GM04503 (cell line): ENCODE measurements around the gene CCDC83.
A peak's percentile ranks its signal among the peaks of the same experiment; 100 is the strongest.
"Not testable (repeated sequence)": the region's sequence is repeated elsewhere in the genome, so short reads cannot be mapped to it uniquely, and the experiment has no call there.

Experiments
- DNase-seq: peaks from one replicate; pipeline ENCODE4 v3.0.0-alpha.2; 2012; ENCODE audit warnings: low read depth

Gene CCDC83

DNA sequence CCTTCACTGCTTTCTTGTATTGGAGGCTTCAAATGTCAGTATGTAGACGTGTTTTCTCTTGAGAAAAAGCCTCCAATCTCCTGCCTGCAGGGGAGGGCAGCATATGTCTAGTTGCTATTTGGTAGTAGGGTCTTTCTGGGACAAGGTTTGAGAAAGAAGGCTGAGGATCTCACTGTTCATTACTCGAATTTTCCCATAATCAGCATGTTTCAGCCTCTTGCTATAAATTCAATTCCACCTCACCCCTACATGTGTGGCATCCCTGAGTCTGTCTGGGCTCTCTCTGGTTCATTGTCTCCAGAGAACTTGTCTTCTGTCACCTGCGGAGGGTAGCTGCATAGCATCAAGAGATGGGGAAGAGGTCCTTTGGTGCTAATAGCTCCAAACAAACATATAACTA lies 19.5 kb upstream of the CCDC83 start:
- no peak for DNase-seq

DNA sequence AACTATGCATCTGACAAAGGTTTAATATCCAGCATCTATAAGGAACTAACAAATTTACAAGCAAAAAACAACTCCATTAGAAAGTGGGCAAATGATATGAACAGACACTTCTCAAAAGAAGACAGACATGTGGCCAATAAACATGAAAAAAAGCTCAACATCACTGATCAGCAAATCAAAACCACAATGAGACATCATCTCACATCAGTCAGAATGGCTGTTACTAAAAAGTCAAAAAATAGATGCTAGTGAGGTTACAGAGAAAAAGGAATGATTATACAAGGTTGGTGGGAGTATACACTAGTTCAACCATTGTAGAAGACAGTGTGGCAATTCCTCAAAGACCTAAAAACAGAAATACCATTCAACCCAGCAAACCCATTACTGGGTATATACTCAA lies 14.3 kb upstream of the CCDC83 start:
- DNase-seq = not testable (repeated sequence)

DNA sequence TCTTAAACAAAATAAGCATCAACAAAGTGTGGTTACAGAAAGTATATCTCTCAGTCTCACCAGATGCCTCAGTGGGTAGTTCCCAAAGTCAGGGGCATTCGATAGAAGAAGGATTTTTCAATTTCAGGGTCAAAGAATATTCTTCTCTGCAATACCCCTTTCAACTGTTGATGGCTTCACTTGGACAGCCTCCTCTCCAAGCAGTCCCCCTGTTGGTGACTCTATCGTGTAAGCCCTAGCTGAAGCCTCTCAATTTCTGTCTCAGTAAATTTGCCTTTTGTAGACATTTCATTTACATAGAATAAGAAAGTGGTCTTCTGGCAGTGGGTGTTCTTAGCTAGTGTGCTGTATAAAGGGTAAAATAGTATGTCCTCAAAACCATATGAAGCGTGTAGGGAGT lies 11.3 kb upstream of the CCDC83 start:
- no peak for DNase-seq

DNA sequence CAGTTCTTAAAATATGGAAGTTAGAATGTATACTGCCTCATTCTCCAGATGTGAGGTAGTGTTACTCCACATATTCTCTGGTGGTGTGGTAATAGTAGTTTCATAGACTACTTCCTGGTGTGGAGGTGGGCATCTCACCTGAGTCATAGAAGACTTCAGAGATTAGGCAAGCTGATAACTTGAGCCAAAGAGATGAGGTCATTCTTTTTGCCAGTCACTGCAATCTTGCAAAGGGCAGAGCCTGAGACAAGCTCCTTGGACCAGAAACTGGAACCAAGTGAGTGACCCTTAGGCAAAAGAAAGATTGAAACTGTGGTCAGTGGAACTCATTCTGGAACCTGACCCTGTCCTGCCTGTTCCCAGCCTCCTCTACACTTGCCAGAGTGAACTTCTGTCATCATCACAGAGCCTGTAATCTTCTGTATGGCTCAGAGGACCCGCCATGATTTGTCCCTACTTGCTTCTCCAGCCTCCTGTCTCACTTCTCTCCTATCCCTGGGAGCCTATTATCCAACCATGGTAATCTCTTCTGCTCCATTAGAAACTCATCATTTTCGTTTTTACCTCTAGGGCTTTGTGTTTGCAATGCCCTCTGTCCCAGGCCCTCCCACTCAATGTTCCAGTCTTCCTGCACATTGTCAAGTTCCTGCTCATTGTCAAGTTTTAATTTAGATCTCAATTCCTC lies 10.6 kb upstream of the CCDC83 start:
- no peak for DNase-seq

DNA sequence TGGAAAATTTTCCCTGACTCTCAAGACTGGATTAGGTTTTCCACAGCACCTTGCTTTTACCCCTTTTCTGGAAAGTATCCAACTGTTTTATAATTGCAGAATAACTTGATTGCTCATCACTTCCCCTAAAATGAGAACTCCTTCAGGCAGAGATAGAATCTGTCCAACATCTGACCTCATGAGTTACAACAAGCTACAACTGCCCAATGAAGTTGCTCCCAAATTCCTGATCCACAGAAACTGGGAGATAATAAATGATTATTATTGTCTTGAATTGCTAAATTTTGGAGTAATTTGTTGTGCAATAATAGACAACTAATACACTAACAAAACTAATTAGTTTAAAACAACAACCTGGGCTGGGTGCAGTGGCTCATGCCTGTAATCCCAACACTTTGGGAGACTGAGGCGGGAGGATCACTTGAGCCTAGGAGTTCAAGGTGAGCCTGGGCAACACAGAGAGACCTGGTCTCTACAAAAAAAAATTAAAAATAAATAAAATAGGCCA lies 10.0 kb upstream of the CCDC83 start:
- DNase-seq = no peak

DNA sequence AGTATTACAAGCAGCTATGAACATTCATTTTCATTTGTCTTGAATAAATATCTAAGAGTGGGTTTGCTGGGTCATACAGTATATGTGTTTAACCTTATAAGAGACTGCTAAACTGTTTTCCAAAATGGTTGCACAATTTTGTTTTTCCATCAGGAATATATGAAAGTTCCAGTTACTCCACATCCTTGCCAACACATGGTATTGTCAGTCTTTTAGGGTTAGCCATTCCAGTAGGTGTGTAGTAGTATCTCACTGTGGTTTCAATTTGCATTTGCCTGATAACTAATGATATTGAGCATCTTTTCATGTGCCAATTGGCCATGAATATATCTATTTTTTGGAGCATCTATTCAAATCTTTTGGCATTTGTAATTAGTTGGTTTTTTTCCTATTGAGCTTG lies 7.7 kb upstream of the CCDC83 start:
- no peak for DNase-seq

DNA sequence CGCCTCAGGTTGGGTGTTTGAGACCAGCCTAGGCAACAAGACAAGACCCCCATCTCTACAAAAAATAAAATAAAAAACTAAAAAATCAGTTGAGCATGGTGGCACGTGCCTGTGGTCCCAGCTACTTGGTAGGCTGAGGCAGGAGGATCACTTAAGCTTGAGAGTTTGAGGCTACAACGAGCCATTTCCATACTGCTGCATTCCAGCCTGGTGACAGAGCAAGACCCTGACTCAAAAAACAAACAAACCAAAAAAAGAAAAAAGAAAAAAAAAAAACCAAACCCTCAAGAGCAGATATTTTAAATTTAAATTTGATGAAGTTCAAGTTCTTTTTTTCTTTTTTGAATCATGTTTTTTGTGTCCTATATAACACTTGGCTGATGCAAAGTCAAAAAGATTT lies 7.2 kb upstream of the CCDC83 start:
- DNase-seq = no peak

DNA sequence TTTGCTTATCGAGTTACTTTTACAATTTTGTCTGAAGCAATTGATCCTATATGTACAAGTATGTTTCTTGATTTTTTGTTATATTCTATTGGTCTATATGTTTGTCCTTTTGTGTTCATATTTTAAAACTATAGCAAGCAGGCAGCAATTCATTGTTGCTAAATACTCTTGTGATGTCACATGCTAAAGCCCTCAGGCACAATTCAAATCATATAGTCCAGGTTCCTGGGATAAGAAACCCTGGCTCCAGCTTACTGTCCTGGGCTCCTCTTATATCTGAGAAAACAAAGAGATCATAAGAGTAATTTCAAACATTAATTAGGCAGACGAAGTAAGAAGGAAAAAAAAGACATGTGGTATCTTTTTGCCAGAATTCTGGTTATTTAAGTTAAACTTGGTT lies 6.6 kb upstream of the CCDC83 start:
- no peak for DNase-seq

DNA sequence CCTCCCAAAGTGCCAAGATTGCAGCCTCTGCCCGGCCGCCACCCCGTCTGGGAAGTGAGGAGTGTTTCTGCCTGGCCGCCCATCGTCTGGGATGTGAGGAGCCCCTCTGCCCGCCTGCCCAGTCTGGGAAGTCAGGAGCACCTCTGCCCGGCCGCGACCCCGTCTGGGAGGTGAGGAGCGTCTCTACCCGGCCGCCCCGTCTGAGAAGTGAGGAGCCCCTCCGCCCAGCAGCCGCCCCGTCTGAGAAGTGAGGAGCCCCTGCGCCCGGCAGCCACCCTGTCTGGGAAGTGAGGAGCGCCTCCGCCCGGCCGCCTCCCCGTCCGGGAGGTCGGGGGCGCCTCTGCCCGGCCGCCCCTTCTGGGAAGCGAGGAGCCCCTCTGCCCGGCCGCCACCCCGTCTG lies 2.4 kb upstream of the CCDC83 start:
- DNase-seq = not testable (repeated sequence)

DNA sequence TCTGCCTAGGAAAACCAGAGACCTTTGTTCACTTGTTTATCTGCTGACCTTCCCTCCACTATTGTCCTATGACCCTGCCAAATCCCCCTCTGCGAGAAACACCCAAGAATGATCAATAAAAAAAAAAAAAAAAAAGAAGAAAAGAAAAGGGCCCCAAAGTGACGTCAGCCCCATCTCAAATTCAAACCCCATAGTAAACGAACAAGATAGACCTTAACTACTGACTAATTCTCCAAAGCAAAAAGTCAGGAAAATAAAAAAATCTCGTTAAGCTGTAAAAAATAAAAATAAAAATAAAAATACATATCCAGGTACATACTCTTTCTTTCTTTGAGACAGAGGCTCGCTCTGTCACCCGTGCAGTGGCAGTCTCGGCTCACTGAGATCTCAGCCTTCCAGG lies 1.6 kb upstream of the CCDC83 start:
- DNase-seq = not testable (repeated sequence)

DNA sequence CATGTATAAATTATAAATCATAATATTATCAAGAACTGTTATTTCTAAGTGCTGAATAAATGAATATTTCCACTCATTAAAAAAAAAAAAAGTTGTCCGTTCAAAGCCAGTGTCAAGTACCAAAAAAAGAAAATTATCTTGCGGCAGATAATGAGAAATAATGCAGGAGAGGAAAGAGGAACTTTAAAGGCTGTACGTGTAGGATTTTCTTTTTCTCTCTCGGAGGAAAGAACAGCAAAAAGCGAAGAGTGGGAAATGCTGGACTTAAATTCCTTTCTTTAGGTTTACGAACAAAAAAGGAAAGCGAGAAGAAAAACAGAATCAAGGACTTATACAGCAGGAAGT lies 999 bp upstream of the CCDC83 start:
- DNase-seq = no peak

DNA sequence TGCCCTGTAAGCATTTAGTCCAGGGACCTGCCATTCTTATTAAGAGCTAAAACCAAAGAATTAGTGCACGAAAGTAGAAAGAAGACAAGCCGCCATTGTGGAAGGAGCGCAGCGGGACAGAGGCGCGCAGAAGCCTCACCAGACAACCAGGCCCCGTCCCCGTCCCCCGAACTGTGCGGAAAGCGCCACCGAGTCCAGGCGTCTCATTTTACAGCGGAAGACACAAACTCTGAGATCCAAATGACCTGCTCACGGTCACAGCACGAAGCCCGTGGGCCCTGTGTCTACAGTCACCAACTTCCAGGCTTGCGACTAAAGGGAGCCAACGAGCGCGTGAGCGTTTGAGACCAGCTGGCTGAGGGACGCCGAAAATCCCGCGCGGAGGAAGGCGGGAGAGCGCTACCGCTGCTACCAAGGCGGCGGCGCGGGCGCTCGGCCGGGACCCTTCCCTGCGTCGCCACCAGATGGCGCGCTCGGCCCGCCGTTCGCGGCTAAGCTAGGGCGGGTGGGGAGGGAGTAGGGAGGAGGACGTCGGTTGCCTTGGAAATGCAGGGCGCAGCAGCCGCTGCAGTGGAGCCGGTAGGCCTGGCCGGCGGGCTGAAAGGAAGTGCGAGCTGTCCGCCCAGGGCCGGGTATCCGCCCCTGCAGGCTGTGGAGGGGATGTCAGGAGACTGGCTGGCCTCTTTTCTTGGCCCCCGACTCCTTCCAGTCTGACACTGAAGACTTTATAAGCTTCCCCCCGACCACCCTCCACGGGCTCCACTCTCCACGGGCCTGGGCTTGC lies 434 bp upstream of the CCDC83 start:
- DNase-seq = no peak

DNA sequence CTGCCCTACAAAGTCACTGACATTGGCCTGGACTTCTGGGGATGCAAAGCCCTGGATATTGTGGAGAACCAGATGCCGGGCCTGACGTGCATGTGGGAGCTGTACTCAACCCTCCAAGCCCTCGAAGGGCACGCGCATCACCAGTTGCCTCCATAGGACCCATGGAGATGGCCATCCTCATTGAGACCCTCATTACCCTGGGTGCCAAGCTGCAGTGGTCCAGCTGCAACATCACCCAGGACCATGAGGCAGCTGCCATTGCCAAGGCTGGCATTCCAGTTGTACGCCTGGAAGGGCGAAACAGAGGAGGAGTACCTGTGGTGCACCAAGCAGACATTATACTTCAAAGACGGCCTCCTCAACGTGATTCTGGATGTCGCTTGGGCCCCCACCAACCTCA lies 1.9 kb downstream of the CCDC83 start:
- DNase-seq = no peak

DNA sequence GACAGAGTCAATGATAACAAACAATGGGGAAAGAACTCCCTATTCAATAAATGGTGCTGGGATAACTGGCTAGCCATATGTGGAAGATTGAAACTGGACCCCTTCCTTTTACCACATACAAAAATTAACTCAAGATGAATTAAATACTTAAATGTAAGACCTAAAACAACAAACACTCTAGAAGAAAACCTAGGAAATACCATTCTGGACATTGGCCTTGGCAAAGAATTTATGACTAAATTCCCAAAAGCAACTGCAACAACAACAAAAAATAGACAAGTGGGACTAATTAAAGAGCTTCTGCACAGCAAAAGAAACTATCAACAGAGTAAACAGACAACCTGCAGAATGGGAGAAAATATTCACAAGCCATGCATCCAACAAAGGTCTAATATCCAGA lies 4.4 kb downstream of the CCDC83 start:
- not testable (repeated sequence) for DNase-seq

DNA sequence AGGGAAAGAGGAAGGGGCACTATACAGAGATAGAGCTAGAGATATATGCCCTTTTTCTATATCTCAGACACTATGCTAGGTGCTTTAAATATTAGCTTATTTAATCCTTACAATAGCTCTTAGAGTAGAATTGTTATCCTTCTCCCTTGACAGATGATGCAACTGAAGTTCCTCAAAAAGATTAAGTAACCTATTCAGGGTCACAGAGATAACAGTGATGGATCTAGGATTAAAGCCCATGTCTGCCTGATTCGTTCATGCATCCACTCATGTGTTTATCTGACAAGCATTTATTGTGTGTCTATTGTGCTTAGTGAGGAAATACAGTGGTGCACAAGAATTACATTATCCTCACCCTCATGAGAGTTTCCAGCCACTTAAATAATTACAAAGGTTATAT lies 8.7 kb downstream of the CCDC83 start:
- no peak for DNase-seq

DNA sequence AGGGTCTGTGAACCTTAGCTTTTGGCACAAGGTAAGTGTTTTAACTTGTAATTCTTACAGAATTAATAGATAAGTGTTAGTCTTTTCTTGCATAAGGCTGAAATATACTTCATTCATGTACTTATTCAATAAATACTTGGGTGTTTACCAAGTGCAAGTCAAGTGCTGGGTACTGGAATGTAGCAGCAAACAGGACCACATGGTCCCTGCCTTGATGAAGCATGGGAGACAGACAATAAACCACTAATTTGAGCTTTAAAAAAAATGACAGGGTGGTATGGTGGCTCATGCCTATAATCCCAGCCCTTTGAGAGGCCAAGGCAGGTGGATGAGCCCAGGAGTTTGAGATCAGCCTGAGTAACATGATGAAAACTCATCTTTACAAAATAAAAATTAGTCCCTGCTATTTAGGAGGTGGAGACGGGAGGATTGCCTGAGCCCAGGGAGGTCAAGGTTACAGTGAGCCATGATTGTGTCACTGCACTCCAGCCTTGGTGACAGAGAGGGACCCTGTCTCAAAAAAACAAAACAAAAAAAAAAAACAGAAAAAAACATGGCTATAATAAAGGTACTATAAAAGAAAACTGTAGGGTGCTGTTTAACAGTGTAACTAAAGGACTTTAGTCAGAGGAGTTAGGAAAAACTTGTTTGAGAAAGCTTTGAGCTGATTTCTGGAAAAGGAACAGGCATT lies 11.1 kb downstream of the CCDC83 start:
- no peak for DNase-seq

DNA sequence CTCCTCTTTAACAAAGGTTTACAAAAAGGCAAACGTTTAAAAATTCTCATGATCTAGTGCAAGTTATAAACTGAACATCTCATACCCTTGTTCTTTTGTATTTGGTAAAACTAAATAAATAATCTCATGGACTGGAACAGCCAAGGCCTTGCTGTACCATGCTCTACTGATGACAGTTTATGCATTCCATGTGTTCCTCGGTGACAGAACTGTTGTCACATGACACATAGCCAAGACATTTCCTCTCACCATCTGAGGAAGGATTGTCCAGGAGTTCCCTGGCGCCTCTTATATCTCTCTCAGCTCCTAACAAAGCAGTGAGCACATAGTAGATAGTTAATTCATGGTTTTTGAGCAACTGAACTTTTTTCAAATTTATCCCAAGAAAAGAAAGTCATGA lies 12.6 kb downstream of the CCDC83 start:
- DNase-seq = no peak

DNA sequence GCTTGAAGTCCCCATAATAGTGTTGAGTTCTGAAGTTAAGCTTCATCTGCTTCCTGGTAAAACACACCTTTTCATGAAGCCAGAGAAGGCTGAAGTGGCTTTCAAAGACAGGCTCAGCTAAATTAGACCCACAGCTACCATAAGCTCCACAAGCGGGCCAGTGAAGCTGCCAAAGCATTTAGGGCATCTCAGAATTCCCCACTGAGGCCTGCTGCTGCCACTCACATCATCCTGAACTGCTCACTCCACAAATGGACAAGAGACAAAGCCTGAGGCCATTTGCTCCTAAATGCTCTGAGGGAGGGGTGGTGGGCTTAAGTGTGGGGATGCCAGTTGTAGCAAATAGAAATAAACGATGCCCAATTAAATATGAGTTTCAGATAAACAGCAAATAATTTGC lies 14.6 kb downstream of the CCDC83 start:
- DNase-seq = no peak

DNA sequence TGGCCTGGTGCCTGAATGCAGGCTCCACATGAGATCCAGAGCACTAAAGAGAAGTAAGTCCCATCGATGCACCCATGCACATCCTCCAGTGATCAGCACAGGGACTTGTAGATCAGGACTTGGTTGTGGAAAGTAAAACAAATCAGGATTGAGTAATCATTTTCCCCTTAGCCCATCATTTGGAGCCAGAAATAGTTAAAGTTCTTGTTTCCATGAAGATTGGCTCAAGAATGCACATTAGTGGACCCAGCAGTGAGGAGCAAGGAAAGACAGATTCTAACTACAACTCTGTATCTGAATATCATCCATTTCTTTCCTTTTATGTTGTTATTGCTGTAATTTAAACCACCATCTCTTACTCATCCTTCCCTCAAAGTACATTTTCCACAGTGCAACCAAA lies 19.1 kb downstream of the CCDC83 start:
- DNase-seq = no peak

DNA sequence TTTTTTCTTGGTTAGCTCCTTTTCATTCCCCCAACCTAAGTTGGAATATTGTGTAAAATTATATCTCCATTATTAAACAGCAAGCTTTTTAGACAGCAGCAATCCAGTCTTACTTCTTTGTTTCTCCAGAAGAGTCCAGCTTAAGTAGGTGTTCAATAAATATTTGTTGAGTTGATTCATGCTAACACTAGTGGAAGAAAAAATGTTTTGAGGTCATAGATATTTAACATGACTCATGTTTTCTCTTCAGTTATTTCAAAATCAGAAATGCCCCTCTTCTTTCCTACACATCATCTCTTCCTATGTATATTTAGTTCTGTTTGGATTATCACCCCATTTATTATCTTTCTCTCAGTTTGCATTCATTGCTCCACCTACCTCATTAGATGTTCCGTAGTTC lies 20.3 kb downstream of the CCDC83 start:
- DNase-seq = no peak

DNA sequence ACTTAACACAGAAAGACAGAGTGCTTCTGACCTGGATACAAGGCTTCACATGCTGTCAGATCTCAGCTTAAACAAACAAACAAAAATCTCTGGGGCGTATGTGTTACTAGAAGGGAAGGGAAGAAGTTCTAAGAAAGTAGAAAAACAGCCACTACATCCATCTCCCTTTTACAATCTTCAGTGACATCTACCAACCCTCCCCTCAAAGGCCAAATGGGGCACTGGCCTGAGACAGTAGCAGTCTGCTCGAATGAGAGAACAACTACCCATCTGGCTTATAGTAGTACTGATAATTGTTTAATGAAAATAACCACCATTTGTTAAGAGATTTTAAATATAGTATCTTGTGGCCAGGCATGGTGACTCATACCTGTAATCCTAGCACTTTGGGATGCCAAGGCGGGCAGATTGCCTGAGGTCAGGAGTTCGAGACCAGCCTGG lies 29.4 kb downstream of the CCDC83 start:
- DNase-seq = no peak

DNA sequence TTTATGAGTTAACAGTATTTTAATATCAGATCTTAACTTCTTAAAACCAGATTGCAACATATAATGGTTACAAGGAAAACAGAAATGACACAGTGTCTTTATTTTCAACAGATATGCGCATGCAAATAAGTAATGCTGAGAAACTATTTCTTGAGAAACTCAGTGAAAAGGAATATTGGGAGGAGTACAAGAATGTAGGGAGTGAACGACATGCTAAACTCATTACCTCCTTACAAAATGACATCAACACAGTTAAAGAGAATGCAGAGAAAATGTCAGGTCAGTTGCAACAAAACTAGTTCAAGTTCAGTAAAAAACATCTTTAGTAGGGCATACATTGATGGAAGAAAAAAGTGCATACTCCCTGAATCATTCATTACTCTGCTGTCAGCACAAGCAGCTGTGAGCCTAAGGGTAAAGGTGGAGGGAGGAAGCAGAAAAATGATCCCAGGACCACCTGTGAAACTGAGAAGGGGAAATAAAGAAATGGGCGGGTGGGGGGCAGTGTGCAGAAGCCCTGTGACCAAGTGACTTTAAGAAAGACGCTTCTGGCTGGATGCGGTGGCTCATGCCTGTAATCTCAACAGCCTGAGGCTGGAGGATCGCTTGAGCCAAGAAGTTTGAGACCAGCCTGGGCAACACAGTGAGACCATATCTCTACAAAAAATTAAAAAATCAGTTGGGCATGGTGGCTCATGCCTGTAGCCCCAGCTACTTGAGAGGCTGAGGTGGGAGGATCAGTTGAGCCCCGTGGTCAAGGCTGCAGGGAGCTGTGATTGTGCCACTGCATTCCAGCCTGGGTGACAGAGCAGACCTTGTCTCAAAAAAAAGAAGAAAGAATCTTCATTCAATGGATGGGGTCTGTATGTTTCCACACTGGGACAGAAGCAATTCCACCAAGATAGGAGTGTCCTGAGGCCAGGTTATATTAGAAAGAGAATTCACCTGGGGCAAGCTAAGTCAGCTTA lies 31.2 kb downstream of the CCDC83 start:
- DNase-seq = peak; percentile 91
